ENCODE data around the gene RAB3C. TPM values are rescaled to one million over a fixed set of nuclear protein-coding genes. Genes with fewer than 3 reads are reported as not detected.
A peak's percentile ranks its signal among the peaks of the same experiment; 100 is the strongest.
"Not testable (repeated sequence)": the region's sequence is repeated elsewhere in the genome, so short reads cannot be mapped to it uniquely, and the experiment has no call there.

The RAB3C gene
- total RNA-seq, 1 donor from 2014 or later, result 16.1 TPM

DNA sequence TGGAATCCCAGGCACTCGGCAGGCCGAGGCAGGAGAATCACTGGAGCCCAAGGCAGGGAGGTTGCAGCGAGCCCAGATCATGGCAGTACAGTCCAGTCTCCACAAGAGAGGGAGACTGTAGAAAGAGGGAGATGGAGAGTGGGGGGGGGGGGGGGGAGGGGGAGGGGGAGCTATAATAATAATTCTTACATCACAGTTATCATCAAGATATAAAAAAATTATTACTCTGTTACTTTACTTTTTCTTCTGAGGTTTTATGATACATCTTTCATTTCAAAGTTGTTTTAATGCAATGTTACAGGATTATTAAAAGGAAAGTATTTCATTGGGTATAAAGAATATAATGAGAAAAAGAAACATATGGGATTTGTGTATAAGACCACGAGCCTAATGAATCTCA is 17.8 kb upstream of the RAB3C start:
- peaks cover 7% of the 10 kb centered on the region for H3K27me3 Mint-ChIP-seq (ENCODE audit: unreplicated experiment)
- no peak for DNase-seq (ENCODE audit: low spot score)
- TF ChIP-seq CTCF (IDR thresholded peaks at IDR 0.05; ENCODE audit: unreplicated experiment), result no peak
- no peak overlapping the region for H3K4me3 Mint-ChIP-seq (ENCODE audit: unreplicated experiment)
- no peak overlapping the region for H3K27ac Mint-ChIP-seq (ENCODE audit: unreplicated experiment)
- H3K9me3 Mint-ChIP-seq (ENCODE audit: unreplicated experiment), result no peaks in the 10 kb centered on the region
- H3K36me3 Mint-ChIP-seq (ENCODE audit: low read depth, unreplicated experiment), result no peaks in the 10 kb centered on the region
- H3K4me1 Mint-ChIP-seq (ENCODE audit: unreplicated experiment), result no peaks in the 10 kb centered on the region

- Mint-ChIP-seq H3K27ac (ENCODE audit: unreplicated experiment) (no peak overlapping the region), H3K9me3 (ENCODE audit: unreplicated experiment) (no peaks in the 10 kb centered on the region), H3K36me3 (ENCODE audit: low read depth, unreplicated experiment) (no peaks in the 10 kb centered on the region), H3K4me1 (ENCODE audit: unreplicated experiment) (no peaks in the 10 kb centered on the region), H3K4me3 (ENCODE audit: unreplicated experiment) (no peak overlapping the region), H3K27me3 (ENCODE audit: unreplicated experiment) (peaks cover 3% of the 10 kb centered on the region)
- DNase-seq (ENCODE audit: low spot score), result no peak
- no peak for TF ChIP-seq CTCF (IDR thresholded peaks at IDR 0.05; ENCODE audit: unreplicated experiment)
Measured at GRCh38 chr5:58571501-58571900, 11.4 kb upstream of the RAB3C start.

GRCh38 chr5:58572973-58573372 is 9.9 kb upstream of the RAB3C start:
- H3K9me3 Mint-ChIP-seq (ENCODE audit: unreplicated experiment); H3K36me3 Mint-ChIP-seq (ENCODE audit: low read depth, unreplicated experiment): not testable (repeated sequence)

GRCh38 chr5:58579781-58580180 is 3.1 kb upstream of the RAB3C start:
- DNase-seq (ENCODE audit: low spot score), result no peak
- TF ChIP-seq CTCF (IDR thresholded peaks at IDR 0.05; ENCODE audit: unreplicated experiment), result no peak
- Mint-ChIP-seq H3K4me1 (ENCODE audit: unreplicated experiment) (peaks cover 8% of the 10 kb centered on the region), H3K36me3 (ENCODE audit: low read depth, unreplicated experiment) (no peaks in the 10 kb centered on the region), H3K27me3 (ENCODE audit: unreplicated experiment) (peaks cover 2% of the 10 kb centered on the region), H3K9me3 (ENCODE audit: unreplicated experiment) (no peaks in the 10 kb centered on the region), H3K4me3 (ENCODE audit: unreplicated experiment) (no peak overlapping the region), H3K27ac (ENCODE audit: unreplicated experiment) (no peak overlapping the region)

More at GRCh38 chr5:58572973-58573372, 9.9 kb upstream of the RAB3C start:
- H3K4me3 Mint-ChIP-seq (ENCODE audit: unreplicated experiment); H3K27ac Mint-ChIP-seq (ENCODE audit: unreplicated experiment); H3K4me1 Mint-ChIP-seq (ENCODE audit: unreplicated experiment); H3K27me3 Mint-ChIP-seq (ENCODE audit: unreplicated experiment); DNase-seq (ENCODE audit: low spot score): not testable (repeated sequence)

DNA sequence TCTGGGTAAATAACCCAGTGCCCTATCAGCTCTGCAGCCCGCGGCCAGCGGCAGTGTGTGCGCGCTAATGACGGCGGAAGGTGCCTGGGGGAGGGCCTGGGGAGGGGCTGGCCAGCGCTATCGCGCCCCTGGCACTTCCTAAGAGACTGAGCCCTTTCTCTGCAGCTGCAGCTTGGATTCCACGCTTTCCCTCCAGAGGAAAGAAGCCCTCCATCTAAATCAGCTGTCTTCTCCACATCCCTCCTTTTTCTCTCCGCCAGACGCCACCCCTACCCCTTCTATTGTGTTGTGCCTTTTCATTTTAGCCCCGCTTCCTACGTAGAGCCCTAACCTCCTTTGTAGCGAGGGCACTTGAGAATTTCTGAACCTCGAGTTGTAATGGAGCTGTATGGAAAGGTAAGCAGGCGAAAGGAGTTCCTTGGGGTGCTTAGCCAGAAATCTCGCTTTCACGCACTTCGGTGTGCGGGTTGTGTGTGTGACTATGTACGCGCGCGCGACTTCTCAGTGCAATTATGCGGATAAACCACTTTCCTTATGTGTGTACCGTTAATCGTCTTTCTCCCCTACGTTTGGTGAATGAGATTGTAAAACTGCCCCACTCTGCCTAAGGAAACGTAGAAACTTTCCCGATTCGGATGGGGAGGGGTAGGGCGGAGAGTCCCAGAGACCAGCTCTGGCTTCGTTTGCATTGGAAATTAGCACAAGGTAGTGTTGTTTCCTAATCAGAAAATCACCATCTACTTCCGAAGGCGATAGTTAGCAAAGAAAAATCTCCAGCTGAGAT is 664 bp upstream of the RAB3C start:
- H3K27ac Mint-ChIP-seq (ENCODE audit: unreplicated experiment), result no peak overlapping the region
- H3K9me3 Mint-ChIP-seq (ENCODE audit: unreplicated experiment), result no peaks in the 10 kb centered on the region
- TF ChIP-seq CTCF (IDR thresholded peaks at IDR 0.05; ENCODE audit: unreplicated experiment), result no peak
- H3K36me3 Mint-ChIP-seq (ENCODE audit: low read depth, unreplicated experiment), result no peaks in the 10 kb centered on the region
- peak overlapping the region; percentile 98 for H3K4me3 Mint-ChIP-seq (ENCODE audit: unreplicated experiment)
- DNase-seq (ENCODE audit: low spot score), result peak; percentile 59
- H3K27me3 Mint-ChIP-seq (ENCODE audit: unreplicated experiment), result peaks cover 2% of the 10 kb centered on the region
- H3K4me1 Mint-ChIP-seq (ENCODE audit: unreplicated experiment), result peaks cover 8% of the 10 kb centered on the region
